H9 (cell line): ENCODE measurements around the gene SIK2. TPM values are rescaled to one million over a fixed set of nuclear protein-coding genes. Genes with fewer than 3 reads are reported as not detected.

Experiments used
- DNase-seq: peaks from one replicate; pipeline ENCODE4 v3.0.0-alpha.2; 2017
- H2AFZ ChIP-seq: one replicate; pipeline ENCODE4 v1.6.1; 2013; ENCODE audit warnings: mild to moderate bottlenecking, low read length, control low read depth, moderate library complexity
- H2AK5ac ChIP-seq: 2 replicates; pipeline ENCODE4 v1.6.1; 2013; ENCODE audit warnings: low read length, control low read depth, mixed read lengths; ENCODE audit not compliant: insufficient read length
- H2BK120ac ChIP-seq: one replicate; pipeline ENCODE4 v1.6.1; 2013; ENCODE audit warnings: low read depth, mild to moderate bottlenecking, low read length, control low read depth, inconsistent platforms; ENCODE audit not compliant: poor library complexity, severe bottlenecking
- H2BK12ac ChIP-seq: 2 replicates; pipeline ENCODE4 v1.6.1; 2013; ENCODE audit warnings: low read length, control low read depth, mixed read lengths, low read depth; ENCODE audit not compliant: insufficient read length
- H2BK15ac ChIP-seq: 2 replicates; pipeline ENCODE4 v1.6.1; 2013; ENCODE audit warnings: low read depth, low read length, control low read depth
- H2BK20ac ChIP-seq: one replicate; pipeline ENCODE4 v1.6.1; 2013; ENCODE audit warnings: low read depth, mild to moderate bottlenecking, low read length, control low read depth, inconsistent platforms; ENCODE audit not compliant: poor library complexity, severe bottlenecking
- H2BK5ac ChIP-seq: 2 replicates; pipeline ENCODE4 v1.6.1; 2013; ENCODE audit warnings: low read length, control low read depth, mixed read lengths; ENCODE audit not compliant: insufficient read length
- H3K14ac ChIP-seq: 2 replicates; pipeline ENCODE4 v1.6.1; 2013; ENCODE audit warnings: low read length, control low read depth; ENCODE audit not compliant: insufficient read depth
- H3K18ac ChIP-seq: 2 replicates; pipeline ENCODE4 v1.6.1; 2013; ENCODE audit warnings: low read depth, mild to moderate bottlenecking, mixed read lengths, low read length, control low read depth; ENCODE audit not compliant: insufficient read length
- H3K23ac ChIP-seq: 2 replicates; pipeline ENCODE4 v1.6.1; 2013; ENCODE audit warnings: low read length, control low read depth, mixed read lengths, low read depth; ENCODE audit not compliant: insufficient read length
- H3K23me2 ChIP-seq: 2 replicates; pipeline ENCODE4 v1.6.1; 2013; ENCODE audit warnings: low read depth, mild to moderate bottlenecking, mixed read lengths, low read length, control low read depth; ENCODE audit not compliant: insufficient read length, poor library complexity, severe bottlenecking
- H3K27ac ChIP-seq: 2 replicates; pipeline ENCODE4 v1.5.1; 2013; ENCODE audit warnings: low read length, control low read depth, mixed read lengths, low read depth; ENCODE audit not compliant: insufficient read length
- H3K27me3 ChIP-seq: 2 replicates; pipeline ENCODE4 v1.6.1; 2013; ENCODE audit warnings: low read length, control low read depth, inconsistent platforms; ENCODE audit not compliant: insufficient read depth
- H3K4ac ChIP-seq: 2 replicates; pipeline ENCODE4 v1.6.1; 2013; ENCODE audit warnings: low read depth, mild to moderate bottlenecking, control low read depth, inconsistent platforms, low read length, moderate library complexity
- H3K4me1 ChIP-seq: 2 replicates; pipeline ENCODE4 v1.6.1; 2013; ENCODE audit warnings: low read length, control low read depth, inconsistent platforms; ENCODE audit not compliant: insufficient read depth
- H3K4me2 ChIP-seq: 2 replicates; pipeline ENCODE4 v1.6.1; 2013; ENCODE audit warnings: low read length, control low read depth, mixed read lengths; ENCODE audit not compliant: insufficient read length, insufficient read depth
- H3K56ac ChIP-seq: 2 replicates; pipeline ENCODE4 v1.6.1; 2013; ENCODE audit warnings: low read depth, mild to moderate bottlenecking, mixed read lengths, low read length, control low read depth; ENCODE audit not compliant: insufficient read length
- H3K79me1 ChIP-seq: 2 replicates; pipeline ENCODE4 v1.6.1; 2013; ENCODE audit warnings: low read depth, mild to moderate bottlenecking, moderate library complexity, low read length, control low read depth, inconsistent platforms; ENCODE audit not compliant: insufficient read depth, poor library complexity, severe bottlenecking
- H3K79me2 ChIP-seq: 2 replicates; pipeline ENCODE4 v1.6.1; 2013; ENCODE audit warnings: low read length, control low read depth, inconsistent platforms; ENCODE audit not compliant: insufficient read depth
- H3K9ac ChIP-seq: 2 replicates; pipeline ENCODE4 v1.6.1; 2013; ENCODE audit warnings: low read length, control low read depth, mixed read lengths; ENCODE audit not compliant: insufficient read length; ENCODE audit errors: extremely low read depth
- H3K9me3 ChIP-seq: one replicate; pipeline ENCODE4 v1.6.1; 2013; ENCODE audit warnings: low read depth, low read length, inconsistent platforms; ENCODE audit not compliant: control insufficient read depth
- H3T11ph ChIP-seq: one replicate; pipeline ENCODE4 v1.6.1; 2013; ENCODE audit warnings: mild to moderate bottlenecking, low read length, control low read depth, inconsistent platforms
- H4K20me1 ChIP-seq: one replicate; pipeline ENCODE4 v1.6.1; 2013; ENCODE audit not compliant: control insufficient read depth, insufficient read length, insufficient read depth
- H4K5ac ChIP-seq: 2 replicates; pipeline ENCODE4 v1.6.1; 2013; ENCODE audit warnings: low read depth, mild to moderate bottlenecking, mixed read lengths, low read length, control low read depth; ENCODE audit not compliant: insufficient read length
- H4K8ac ChIP-seq: replicated peaks from 2 replicates; pipeline ENCODE4 v1.6.1; 2013; ENCODE audit warnings: low read length, control low read depth, mixed read lengths, low read depth; ENCODE audit not compliant: insufficient read length
- H4K91ac ChIP-seq: 2 replicates; pipeline ENCODE4 v1.6.1; 2013; ENCODE audit warnings: low read depth, mild to moderate bottlenecking, moderate library complexity, mixed read lengths, low read length, control low read depth; ENCODE audit not compliant: insufficient read length
- H3K27ac Mint-ChIP-seq, 3 experiments: 2 replicates in 2 of 3; 3 replicates in 1 of 3; pipeline ENCODE4 v1.8.0; 2020 to 2021; ENCODE audit warnings: mixed read lengths in 3 of 3, mild to moderate bottlenecking in 1 of 3, moderate library complexity in 1 of 3
- H3K27me3 Mint-ChIP-seq: 2 replicates; pipeline ENCODE4 v1.8.0; 2021; ENCODE audit warnings: low read depth, mild to moderate bottlenecking, moderate library complexity, mixed read lengths
- H3K36me3 Mint-ChIP-seq, 3 experiments: 2 replicates in 2 of 3; 3 replicates in 1 of 3; pipeline ENCODE4 v1.8.0; 2020 to 2021; ENCODE audit warnings: low read depth in 3 of 3, mixed read lengths in 3 of 3; ENCODE audit not compliant: insufficient read depth in 1 of 3
- H3K4me1 Mint-ChIP-seq, 2 experiments: 2 replicates each; pipeline ENCODE4 v1.8.0; 2020; ENCODE audit warnings: mixed read lengths in 2 of 2
- H3K4me3 Mint-ChIP-seq, 2 experiments: 2 replicates in 1 of 2; 3 replicates in 1 of 2; pipeline ENCODE4 v1.8.0; 2020 to 2021; ENCODE audit warnings: mild to moderate bottlenecking in 2 of 2, mixed read lengths in 2 of 2, moderate library complexity in 1 of 2
- H3K9me3 Mint-ChIP-seq, 2 experiments: 2 replicates in 1 of 2; 3 replicates in 1 of 2; pipeline ENCODE4 v1.8.0; 2020; ENCODE audit warnings: mild to moderate bottlenecking in 2 of 2, mixed read lengths in 2 of 2, moderate library complexity in 1 of 2
- CTCF ChIP-seq: fragments of 200-600 bp; sonication (generic); conservative IDR thresholded peaks from 3 replicates; pipeline ENCODE4 v1.8.0; 2021; ENCODE audit warnings: antibody characterized with exemption, mild to moderate bottlenecking
- whole genome bisulfite sequencing: extraction: QIAGEN DNeasy Blood & Tissue Kit; methylation state at CpG from one replicate; pipeline ENCODE4 v1.1.7; 2013; ENCODE audit warnings: missing lambda C conversion rate, low lambda C conversion rate, mixed read lengths; ENCODE audit not compliant: insufficient read length; ENCODE audit errors: extremely low coverage; 5-methylcytosine and 5-hydroxymethylcytosine counted together
- total RNA-seq: library from RNA; stranded (reverse); gene quantifications from 2 replicates; pipeline ENCODE4 v1.2.1, GENCODE V29; 2021

Gene SIK2
- total RNA-seq, 1 experiment from 2014 or later, result 7.5 TPM

DNA sequence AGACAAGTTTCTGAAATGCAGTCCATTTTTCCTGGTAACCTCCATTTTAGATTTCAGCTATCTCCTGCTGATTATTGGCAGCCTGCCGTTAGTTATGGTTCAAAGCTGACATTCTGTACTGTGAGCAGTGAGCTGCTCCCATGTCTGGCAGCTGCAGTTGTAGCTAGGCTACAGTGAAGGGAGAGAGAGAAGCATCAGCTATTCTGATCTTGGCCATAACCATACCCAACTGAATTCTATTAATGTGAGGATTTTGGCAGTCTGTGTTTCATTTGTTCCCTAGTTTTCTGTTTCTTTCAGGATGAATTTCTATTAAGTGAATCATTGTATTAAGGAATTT lies 33.4 kb downstream of the SIK2 start:
- DNase-seq, result no peak
- H3K79me1 ChIP-seq, result no peaks in the 10 kb centered on the region
- H2BK12ac ChIP-seq, result no peak overlapping the region
- H3K23ac ChIP-seq, result no peak overlapping the region
- H3K9me3 Mint-ChIP-seq, result no peaks in the 10 kb centered on the region
- H3T11ph ChIP-seq, result no peak overlapping the region
- H3K9ac ChIP-seq, result no peak overlapping the region
- no peaks in the 10 kb centered on the region for H3K27me3 ChIP-seq
- H4K5ac ChIP-seq, result no peak overlapping the region
- no peak overlapping the region for H3K4me2 ChIP-seq
- no peak overlapping the region for H2BK15ac ChIP-seq
- H3K14ac ChIP-seq, result peak overlapping the region; percentile 71; the same call in 1 of the 2 replicates
- no CpG with 5 or more reads among the region's 1 CpG for WGBS
- H4K91ac ChIP-seq, result no peak overlapping the region
- no peak overlapping the region for H3K27ac ChIP-seq
- H3K23me2 ChIP-seq, result no peaks in the 10 kb centered on the region
- H3K27ac Mint-ChIP-seq, result peak overlapping the region in 2 of 3 experiments; percentile 11 to 26; a peak in 1 of 7 replicates
- H3K4me3 Mint-ChIP-seq, result no peak overlapping the region
- no peak overlapping the region for H2BK120ac ChIP-seq
- TF ChIP-seq CTCF, result no peak
- H2AK5ac ChIP-seq, result no peak overlapping the region
- no peak overlapping the region for H4K8ac ChIP-seq
- no peak overlapping the region for H3K4ac ChIP-seq
- H3K27me3 Mint-ChIP-seq, result no peaks in the 10 kb centered on the region
- peaks cover 11% of the 10 kb centered on the region for H3K4me1 ChIP-seq
- H3K79me2 ChIP-seq, result no peaks in the 10 kb centered on the region
- H3K56ac ChIP-seq, result no peak overlapping the region
- no peak overlapping the region for H2BK20ac ChIP-seq
- H3K18ac ChIP-seq, result no peak overlapping the region
- 0 out of 7 replicates have a peak, but pooled peaks cover 0 to 3% (median 0%) of the 10 kb centered on the region in 3 experiments for H3K36me3 Mint-ChIP-seq
- no peaks in the 10 kb centered on the region for H4K20me1 ChIP-seq
- no peak overlapping the region for H2AFZ ChIP-seq
- H3K9me3 ChIP-seq, result no peaks in the 10 kb centered on the region
- no peak overlapping the region for H2BK5ac ChIP-seq
- peaks cover 24% of the 10 kb centered on the region in 2 experiments for H3K4me1 Mint-ChIP-seq
